Measurements from ENCODE around the gene NOTO. TPM values are rescaled to one million over a fixed set of nuclear protein-coding genes. Genes with fewer than 3 reads are reported as not detected.
"Not testable (repeated sequence)": the region's sequence is repeated elsewhere in the genome, so short reads cannot be mapped to it uniquely, and the experiment has no call there.

The NOTO gene
- total RNA-seq, 2 experiments from 2014 or later = not detected

DNA sequence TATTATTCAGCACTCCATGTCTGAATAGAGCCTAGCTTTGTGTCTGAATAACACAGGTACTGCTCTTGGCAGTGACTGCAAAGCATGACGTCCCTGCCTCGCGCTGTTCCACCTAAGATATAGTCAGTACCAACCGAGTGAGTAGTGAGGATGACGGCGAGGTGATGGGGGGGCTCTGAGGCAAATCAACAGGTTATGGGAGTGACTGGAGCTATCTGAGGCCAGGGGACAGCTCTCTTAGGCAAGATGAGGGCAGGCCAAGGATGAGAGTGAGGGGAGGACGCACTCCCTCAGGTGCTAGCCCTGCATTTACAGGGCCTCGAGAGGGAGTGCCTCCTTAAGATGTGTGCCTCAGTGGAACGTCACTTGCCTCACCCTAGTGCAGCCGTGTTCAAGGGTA is 28.1 kb upstream of the NOTO start:
- H3K27me3 Mint-ChIP-seq (ENCODE audit: low read depth) = peaks cover 37% of the 10 kb centered on the region
- ATAC-seq (no peak), DNase-seq (no peak)
- CTCF ChIA-PET = interaction anchor here (1.0 to 5.4 kb wide), 2 partner anchors 39 to 88 kb away, joined by 6 to 72 read pairs; no protein-coding TSS in a partner anchor
- no peak overlapping the region for H3K27ac Mint-ChIP-seq
- H3K4me1 Mint-ChIP-seq (ENCODE audit: low read depth) = peaks cover 19% of the 10 kb centered on the region
- H3K4me3 Mint-ChIP-seq = no peak overlapping the region
- H3K36me3 Mint-ChIP-seq (ENCODE audit: low read depth) = no peaks in the 10 kb centered on the region
- POLR2A ChIA-PET = no interaction called here
- H3K9me3 Mint-ChIP-seq (ENCODE audit: insufficient read depth) = no peaks in the 10 kb centered on the region

DNA sequence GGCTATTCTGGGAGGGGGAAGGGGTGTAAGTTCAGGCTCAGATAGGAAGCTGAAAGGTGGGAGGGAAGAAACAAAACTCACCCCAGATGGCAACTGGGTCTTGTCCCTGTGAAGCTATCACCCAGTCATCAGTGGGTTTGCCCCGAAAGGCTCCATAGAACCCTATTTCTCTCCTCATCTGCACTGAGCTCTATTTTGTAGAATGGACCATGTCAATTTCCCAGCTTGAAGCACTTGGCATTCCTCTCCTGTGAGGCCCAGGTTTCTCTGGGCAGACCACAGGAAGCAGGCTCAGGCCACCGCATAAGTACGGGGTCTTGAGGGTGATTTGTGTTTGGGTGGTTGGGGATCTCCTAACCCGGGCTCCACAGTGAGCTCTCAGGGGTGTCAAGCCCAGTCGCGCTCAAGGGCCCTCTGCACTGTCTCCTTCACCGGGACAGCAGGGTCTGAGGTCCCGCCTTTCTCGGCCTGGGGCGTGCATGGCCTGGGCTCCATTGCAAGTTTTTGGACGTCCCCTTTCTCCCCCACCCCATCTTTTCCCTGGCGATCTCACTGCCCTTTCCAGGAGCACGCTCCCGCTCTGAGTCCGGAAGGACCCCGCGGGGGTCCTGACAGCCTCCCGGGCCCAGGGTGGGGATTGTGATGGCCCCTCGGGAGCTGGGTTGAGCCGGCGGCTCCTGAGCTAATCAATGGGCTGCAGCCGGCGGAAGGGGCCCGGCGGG is 27.3 kb upstream of the NOTO start:
- no peaks in the 10 kb centered on the region for H3K9me3 Mint-ChIP-seq (ENCODE audit: insufficient read depth)
- H3K27me3 Mint-ChIP-seq (ENCODE audit: low read depth) = peaks cover 42% of the 10 kb centered on the region
- H3K4me1 Mint-ChIP-seq (ENCODE audit: low read depth) = peaks cover 19% of the 10 kb centered on the region
- no peak for DNase-seq
- H3K27ac Mint-ChIP-seq = no peak overlapping the region
- ChIA-PET CTCF (interaction anchor here (0.8 to 5.4 kb wide), 3 partner anchors 12 to 183 kb away, joined by 3 to 72 read pairs (median 3); no protein-coding TSS in a partner anchor), POLR2A (no interaction called here)
- no peaks in the 10 kb centered on the region for H3K36me3 Mint-ChIP-seq (ENCODE audit: low read depth)
- ATAC-seq = no peak
- peak overlapping the region; percentile 27 for H3K4me3 Mint-ChIP-seq

DNA sequence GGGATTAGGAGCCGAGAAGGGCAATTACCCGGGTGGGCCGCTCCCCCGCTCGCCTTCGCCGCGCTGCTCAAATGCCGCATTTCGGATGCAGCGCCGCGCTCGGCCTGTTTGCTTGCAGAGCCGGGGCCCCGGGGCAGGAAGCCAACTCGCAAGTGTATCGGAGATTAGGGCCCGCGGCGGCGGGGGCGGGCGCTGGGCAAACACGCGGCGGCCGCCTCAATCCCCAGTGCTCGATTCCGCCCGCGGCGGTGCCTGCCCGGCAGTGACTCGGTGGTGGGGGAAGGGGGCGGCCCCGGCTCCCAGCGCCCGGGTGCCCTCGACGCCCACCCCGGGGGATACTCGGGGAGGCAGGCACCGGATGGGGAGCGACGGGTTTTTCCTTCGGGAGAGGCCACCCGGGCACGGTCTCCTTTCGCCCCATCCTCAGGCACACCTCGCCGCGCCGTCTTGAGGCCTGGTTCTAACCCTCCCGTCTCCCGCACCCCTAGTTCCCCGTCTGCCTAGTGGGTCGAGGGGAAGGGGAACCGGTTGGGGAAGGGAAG is 26.6 kb upstream of the NOTO start:
- ChIA-PET CTCF (interaction anchor here (0.6 to 5.4 kb wide), 20 partner anchors 10 to 314 kb away, joined by 3 to 112 read pairs (median 7); partner anchors contain the start of genes EGR4 and SMYD5), POLR2A (no interaction called here)
- no peaks in the 10 kb centered on the region for H3K9me3 Mint-ChIP-seq (ENCODE audit: insufficient read depth)
- H3K4me1 Mint-ChIP-seq (ENCODE audit: low read depth) = peaks cover 19% of the 10 kb centered on the region
- peak overlapping the region; percentile 80 for H3K4me3 Mint-ChIP-seq
- H3K27ac Mint-ChIP-seq = no peak overlapping the region
- peaks cover 46% of the 10 kb centered on the region for H3K27me3 Mint-ChIP-seq (ENCODE audit: low read depth)
- DNase-seq (peak; percentile 79), ATAC-seq (peak; percentile 64)
- H3K36me3 Mint-ChIP-seq (ENCODE audit: low read depth) = no peaks in the 10 kb centered on the region

DNA sequence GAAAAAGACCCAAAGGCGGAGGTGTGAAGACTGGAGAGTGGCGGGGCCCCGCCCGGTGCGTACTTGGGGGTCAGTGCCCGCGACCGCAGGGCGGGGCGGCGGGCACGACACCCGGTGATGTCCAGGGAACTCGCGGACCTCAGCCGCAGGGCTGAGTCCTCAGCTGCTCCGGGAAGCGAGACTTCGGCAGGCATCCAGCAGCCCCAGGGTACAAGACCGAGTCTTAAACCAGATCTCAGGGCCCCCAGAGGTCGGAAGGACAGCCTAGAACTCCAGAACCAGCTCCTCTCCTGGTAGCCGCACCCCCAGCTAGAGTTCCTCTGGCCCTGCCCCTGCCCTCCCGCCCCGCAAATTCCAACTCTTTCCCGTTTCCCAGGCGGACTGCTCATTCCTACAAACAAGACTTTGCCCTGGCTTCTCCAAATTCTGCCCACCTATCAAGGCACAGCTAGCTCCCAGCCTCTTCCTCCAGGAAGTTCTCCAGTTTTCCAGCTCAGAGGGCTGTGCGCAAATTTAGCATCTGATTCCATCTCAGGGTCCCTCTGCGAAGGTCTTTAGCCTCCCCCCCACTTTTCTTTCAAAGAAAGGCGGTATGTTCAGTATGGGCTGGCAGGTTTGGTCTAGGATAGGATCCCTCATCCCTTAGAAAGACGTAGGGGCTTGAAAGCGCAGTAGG is 26.0 kb upstream of the NOTO start:
- no peak overlapping the region for H3K27ac Mint-ChIP-seq
- H3K9me3 Mint-ChIP-seq (ENCODE audit: insufficient read depth) = no peaks in the 10 kb centered on the region
- peak overlapping the region; percentile 80 for H3K4me3 Mint-ChIP-seq
- H3K4me1 Mint-ChIP-seq (ENCODE audit: low read depth) = peaks cover 22% of the 10 kb centered on the region
- no peaks in the 10 kb centered on the region for H3K36me3 Mint-ChIP-seq (ENCODE audit: low read depth)
- CTCF ChIA-PET = interaction anchor here (0.6 to 5.4 kb wide), 48 partner anchors 10 to 397 kb away, joined by 3 to 112 read pairs (median 6); partner anchors contain the start of genes EGR4, NOTO, PRADC1 and RAB11FIP5
- peaks cover 50% of the 10 kb centered on the region for H3K27me3 Mint-ChIP-seq (ENCODE audit: low read depth)
- DNase-seq (peak; percentile 45), ATAC-seq (peak; percentile 37)
- POLR2A ChIA-PET = interaction anchor here (0.6 to 1.2 kb wide), 3 partner anchors 26 to 1307 kb away, joined by 3 to 5 read pairs (median 3); partner anchors contain the start of gene NOTO

DNA sequence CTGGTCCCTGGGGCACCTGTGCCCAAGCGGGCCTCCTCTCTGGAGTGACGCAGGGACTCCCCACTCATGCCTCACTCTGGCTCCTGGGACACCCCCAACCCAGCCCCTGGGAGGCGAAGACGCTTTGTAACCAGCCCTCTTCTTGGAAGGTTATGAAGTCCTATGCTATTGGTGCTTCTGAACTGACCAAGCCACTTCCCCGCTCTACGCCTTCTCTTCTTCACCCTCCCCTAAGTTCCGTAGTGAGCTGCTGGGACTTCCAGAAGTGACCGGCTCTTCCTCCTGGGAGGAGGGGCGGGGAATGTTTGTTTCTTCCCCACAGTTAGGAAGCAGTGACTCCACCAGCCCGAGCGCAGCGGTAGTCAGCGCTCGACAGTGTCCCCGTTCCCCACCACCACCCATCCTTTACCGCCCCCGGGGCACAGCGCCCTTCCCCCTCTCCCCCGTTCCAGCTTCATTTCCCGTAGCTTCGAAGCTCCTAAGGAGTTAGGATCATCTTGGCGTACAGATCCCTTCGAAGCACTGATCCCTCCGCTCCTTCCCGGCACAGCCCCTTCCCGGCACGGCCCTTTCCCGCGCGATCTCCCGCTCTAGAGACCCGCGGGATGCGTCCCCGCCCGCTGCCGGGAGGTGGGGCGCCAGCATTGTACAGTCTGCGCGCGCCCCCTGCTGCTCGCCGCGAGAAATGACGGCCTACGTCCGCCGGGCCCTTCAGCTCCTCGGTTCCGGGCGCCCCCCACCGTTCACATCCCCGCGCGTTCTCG is 25.3 kb upstream of the NOTO start:
- no peaks in the 10 kb centered on the region for H3K36me3 Mint-ChIP-seq (ENCODE audit: low read depth)
- ChIA-PET POLR2A (interaction anchor here (0.6 to 1.2 kb wide), 4 partner anchors 25 to 1306 kb away, joined by 3 to 5 read pairs (median 3); partner anchors contain the start of gene NOTO), CTCF (interaction anchor here (0.5 to 5.4 kb wide), 60 partner anchors 9 to 442 kb away, joined by 3 to 112 read pairs (median 6); partner anchors contain the start of genes EMX1, NOTO, PRADC1 and RAB11FIP5)
- H3K27me3 Mint-ChIP-seq (ENCODE audit: low read depth) = peaks cover 51% of the 10 kb centered on the region
- H3K27ac Mint-ChIP-seq = peak overlapping the region; percentile 56
- peaks cover 23% of the 10 kb centered on the region for H3K4me1 Mint-ChIP-seq (ENCODE audit: low read depth)
- no peaks in the 10 kb centered on the region for H3K9me3 Mint-ChIP-seq (ENCODE audit: insufficient read depth)
- H3K4me3 Mint-ChIP-seq = peak overlapping the region; percentile 80
- peak; percentile 93 for DNase-seq
- ATAC-seq = peak; percentile 94

DNA sequence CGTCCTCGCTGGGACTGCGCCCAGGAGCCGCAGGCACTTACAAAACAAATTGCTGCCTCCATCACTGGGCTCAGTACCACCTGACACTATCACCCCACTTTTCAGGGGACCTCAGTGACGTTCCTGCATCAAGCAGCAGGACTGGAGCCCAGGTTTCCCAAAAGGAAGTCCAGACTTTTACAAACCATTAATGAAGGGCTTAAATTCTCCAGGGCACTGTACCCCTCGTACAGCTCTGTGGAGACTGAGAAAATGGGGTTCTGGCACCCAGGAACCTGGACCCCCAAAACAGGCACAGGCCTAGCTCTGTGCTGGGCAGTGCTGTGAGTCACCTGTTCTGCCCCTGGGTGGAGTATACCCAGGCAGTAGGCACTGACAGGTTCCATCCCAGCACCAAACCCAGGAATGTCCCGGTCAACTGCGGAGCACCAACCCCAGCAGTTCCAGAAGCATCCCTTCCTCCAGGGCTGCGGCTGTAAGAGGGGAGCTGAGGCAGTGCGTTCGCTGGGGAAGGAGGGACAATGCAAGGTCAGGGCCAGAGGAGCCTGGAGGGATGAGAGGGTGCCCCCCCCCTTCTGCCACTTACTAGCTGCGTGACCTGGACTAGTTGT is 24.6 kb upstream of the NOTO start:
- CTCF ChIA-PET = interaction anchor here (0.5 to 5.4 kb wide), 55 partner anchors 8 to 443 kb away, joined by 3 to 112 read pairs (median 6); partner anchors contain the start of genes EMX1, NOTO, PRADC1 and RAB11FIP5

DNA sequence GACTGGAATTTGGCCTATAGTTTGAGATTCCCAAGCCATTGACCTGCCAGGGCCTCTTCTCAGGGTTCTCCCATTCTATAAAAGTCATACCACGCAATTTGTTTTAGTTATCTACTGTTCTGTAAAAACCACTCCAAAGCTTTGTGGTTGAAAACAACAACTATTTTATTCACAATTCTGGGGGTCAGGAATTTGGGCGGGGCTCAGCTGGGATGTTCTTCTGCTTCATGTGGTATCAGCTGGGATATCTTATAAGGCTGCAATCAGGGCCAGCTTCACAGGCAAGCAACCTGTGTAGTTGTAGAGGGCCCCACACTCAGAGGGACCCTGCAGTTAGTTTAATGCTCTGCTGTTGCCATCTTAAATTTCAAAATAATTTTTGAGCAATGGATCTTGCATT is 16.4 kb upstream of the NOTO start:
- ChIA-PET CTCF (interaction anchor here (1.3 kb wide), 1 partner anchor 9 kb away, joined by 7 read pairs; no protein-coding TSS in a partner anchor), POLR2A (no interaction called here)
- no peak overlapping the region for H3K4me3 Mint-ChIP-seq
- H3K4me1 Mint-ChIP-seq (ENCODE audit: low read depth) = peaks cover 4% of the 10 kb centered on the region
- no peak overlapping the region for H3K27ac Mint-ChIP-seq
- no peaks in the 10 kb centered on the region for H3K9me3 Mint-ChIP-seq (ENCODE audit: insufficient read depth)
- H3K27me3 Mint-ChIP-seq (ENCODE audit: low read depth) = peaks cover 29% of the 10 kb centered on the region
- DNase-seq (no peak), ATAC-seq (no peak)
- H3K36me3 Mint-ChIP-seq (ENCODE audit: low read depth) = no peaks in the 10 kb centered on the region

More for the DNA sequence above, 24.6 kb upstream of the NOTO start:
- Mint-ChIP-seq H3K9me3 (ENCODE audit: insufficient read depth) (no peaks in the 10 kb centered on the region), H3K27me3 (ENCODE audit: low read depth) (peaks cover 53% of the 10 kb centered on the region), H3K4me3 (peak overlapping the region; percentile 80), H3K4me1 (ENCODE audit: low read depth) (peaks cover 23% of the 10 kb centered on the region), H3K27ac (no peak overlapping the region), H3K36me3 (ENCODE audit: low read depth) (no peaks in the 10 kb centered on the region)
- POLR2A ChIA-PET = interaction anchor here (1.0 to 1.2 kb wide), 2 partner anchors 35 to 105 kb away, joined by 3 to 5 read pairs; no protein-coding TSS in a partner anchor
- ATAC-seq (peak; percentile 3), DNase-seq (no peak)

DNA sequence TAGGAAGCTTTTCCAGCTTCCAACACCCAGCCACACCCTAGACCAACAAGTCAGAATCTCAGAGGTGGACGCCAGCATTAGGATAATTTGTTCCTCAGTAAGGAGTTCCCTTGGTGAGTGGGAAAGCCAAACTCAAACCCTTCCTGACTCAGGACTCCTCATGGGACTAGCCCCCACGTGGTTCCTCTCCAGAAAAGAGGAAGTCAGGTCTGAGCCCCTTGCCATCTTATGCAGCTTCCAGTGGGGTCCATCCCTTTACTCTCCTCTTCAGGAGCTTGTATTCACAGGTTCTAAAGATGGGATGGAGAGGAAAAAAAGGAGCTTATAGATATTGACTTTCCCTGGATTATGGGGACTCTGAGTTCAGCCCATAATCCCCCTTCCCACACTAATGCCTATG is 14.8 kb upstream of the NOTO start:
- no peaks in the 10 kb centered on the region for H3K36me3 Mint-ChIP-seq (ENCODE audit: low read depth)
- no peak overlapping the region for H3K27ac Mint-ChIP-seq
- H3K27me3 Mint-ChIP-seq (ENCODE audit: low read depth) = peaks cover 28% of the 10 kb centered on the region
- H3K9me3 Mint-ChIP-seq (ENCODE audit: insufficient read depth) = no peaks in the 10 kb centered on the region
- no peak for DNase-seq
- no peak overlapping the region for H3K4me3 Mint-ChIP-seq
- H3K4me1 Mint-ChIP-seq (ENCODE audit: low read depth) = no peaks in the 10 kb centered on the region
- POLR2A ChIA-PET = interaction anchor here (0.5 kb wide), 1 partner anchor 1019 kb away, joined by 3 read pairs; no protein-coding TSS in a partner anchor
- CTCF ChIA-PET = interaction anchor here (1.9 to 2.1 kb wide), 2 partner anchors 10 to 25 kb away, joined by 7 to 16 read pairs; no protein-coding TSS in a partner anchor
- no peak for ATAC-seq

DNA sequence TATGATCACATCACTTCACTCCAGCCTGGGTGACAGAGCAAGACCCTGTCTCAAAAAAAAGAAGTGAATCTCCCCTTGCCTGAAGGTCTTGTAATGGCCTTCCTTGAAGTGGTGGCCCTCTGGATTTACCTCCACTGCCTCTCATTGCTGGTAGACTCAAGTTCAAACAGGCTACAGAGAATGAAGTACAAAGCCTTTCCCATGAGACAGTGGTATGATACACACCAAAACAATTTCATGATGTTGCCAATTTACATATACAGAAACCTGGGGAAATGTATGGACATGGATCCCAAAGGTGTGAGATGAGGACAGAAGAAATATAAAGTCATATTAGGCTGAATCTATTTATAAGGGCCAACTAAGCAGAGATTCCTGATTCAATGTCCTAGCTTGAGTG is 4.8 kb upstream of the NOTO start:
- no peaks in the 10 kb centered on the region for H3K9me3 Mint-ChIP-seq (ENCODE audit: insufficient read depth)
- DNase-seq (no peak), ATAC-seq (no peak)
- ChIA-PET POLR2A (no interaction called here), CTCF (interaction anchor here (0.7 to 0.9 kb wide), 2 partner anchors 11 to 20 kb away, joined by 3 read pairs; no protein-coding TSS in a partner anchor)
- H3K27me3 Mint-ChIP-seq (ENCODE audit: low read depth) = peaks cover 32% of the 10 kb centered on the region
- no peak overlapping the region for H3K4me3 Mint-ChIP-seq
- peaks cover 3% of the 10 kb centered on the region for H3K4me1 Mint-ChIP-seq (ENCODE audit: low read depth)
- no peak overlapping the region for H3K27ac Mint-ChIP-seq
- no peaks in the 10 kb centered on the region for H3K36me3 Mint-ChIP-seq (ENCODE audit: low read depth)

DNA sequence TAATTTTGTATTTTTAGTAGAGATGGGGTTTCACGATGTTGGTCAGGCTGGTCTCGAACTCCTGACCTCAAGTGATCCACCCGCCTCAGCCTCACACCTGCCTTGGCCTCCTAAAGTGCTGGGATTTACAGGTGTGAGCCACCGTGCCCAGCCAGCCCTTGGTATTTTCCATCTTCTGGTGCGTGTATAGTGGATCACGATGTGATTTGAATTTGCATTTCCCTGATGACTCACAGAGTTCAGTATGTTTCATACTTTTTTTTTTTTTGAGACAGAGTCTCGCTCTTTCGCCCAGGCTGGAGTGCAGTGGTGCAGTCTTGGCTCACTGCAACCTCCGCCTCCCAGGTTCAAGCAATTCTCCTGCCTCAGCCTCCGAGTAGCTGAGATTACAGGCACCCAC is 2.1 kb upstream of the NOTO start:
- H3K9me3 Mint-ChIP-seq (ENCODE audit: insufficient read depth); H3K36me3 Mint-ChIP-seq (ENCODE audit: low read depth); POLR2A ChIA-PET; ATAC-seq; H3K4me3 Mint-ChIP-seq; H3K27ac Mint-ChIP-seq; DNase-seq; H3K4me1 Mint-ChIP-seq (ENCODE audit: low read depth): not testable (repeated sequence)
- CTCF ChIA-PET = interaction anchor here (0.7 to 3.3 kb wide), 2 partner anchors 12 to 23 kb away, joined by 3 to 13 read pairs; no protein-coding TSS in a partner anchor
- H3K27me3 Mint-ChIP-seq (ENCODE audit: low read depth) = peaks cover 48% of the 10 kb centered on the region
